HG02763 (cell line): ENCODE measurements around the gene LPCAT1.

ENCODE experiments used
- ATAC-seq: cut with Tn5 transposase; IDR thresholded peaks from one replicate; pipeline ENCODE4 v1.9.1; 2021; ENCODE audit warnings: mild to moderate bottlenecking, moderate library complexity; ENCODE audit not compliant: unreplicated experiment

Gene LPCAT1

DNA sequence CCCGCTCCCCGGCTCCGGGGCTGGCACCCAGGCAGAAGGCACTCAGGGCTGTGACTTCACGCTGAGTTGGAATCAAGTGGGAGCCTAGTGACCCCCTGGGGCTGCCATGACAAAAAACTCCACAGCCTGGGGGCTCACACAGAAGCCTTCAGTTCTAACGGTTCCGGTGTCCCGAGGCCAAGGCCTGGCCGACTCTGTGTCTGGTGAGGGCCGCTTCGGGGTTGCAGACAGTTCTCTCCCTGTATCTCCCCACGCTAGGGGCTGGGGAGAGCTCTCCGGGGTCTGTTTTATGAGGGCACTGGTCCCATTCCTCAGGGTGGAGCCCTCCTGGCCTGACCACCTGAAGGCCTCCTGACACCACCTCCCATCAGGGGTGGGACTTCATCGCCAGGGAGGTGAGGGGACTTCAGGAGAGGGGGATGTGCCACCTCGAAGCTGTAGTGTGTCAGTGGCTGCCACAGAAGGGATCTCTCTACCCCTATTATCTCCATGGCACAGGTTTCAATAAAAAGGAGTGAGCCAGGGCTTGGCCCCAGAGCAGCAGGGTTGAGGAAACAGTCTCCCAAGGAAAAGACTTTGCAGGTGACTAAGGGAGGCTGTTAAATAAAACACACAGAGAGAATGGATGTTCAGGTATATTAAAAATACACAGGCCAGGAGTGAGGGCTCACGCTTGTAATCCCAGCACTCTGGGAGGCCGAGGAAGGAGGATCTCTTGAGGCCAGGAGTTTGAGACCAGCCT lies 77.0 kb downstream of the LPCAT1 start:
- ATAC-seq: no peak

DNA sequence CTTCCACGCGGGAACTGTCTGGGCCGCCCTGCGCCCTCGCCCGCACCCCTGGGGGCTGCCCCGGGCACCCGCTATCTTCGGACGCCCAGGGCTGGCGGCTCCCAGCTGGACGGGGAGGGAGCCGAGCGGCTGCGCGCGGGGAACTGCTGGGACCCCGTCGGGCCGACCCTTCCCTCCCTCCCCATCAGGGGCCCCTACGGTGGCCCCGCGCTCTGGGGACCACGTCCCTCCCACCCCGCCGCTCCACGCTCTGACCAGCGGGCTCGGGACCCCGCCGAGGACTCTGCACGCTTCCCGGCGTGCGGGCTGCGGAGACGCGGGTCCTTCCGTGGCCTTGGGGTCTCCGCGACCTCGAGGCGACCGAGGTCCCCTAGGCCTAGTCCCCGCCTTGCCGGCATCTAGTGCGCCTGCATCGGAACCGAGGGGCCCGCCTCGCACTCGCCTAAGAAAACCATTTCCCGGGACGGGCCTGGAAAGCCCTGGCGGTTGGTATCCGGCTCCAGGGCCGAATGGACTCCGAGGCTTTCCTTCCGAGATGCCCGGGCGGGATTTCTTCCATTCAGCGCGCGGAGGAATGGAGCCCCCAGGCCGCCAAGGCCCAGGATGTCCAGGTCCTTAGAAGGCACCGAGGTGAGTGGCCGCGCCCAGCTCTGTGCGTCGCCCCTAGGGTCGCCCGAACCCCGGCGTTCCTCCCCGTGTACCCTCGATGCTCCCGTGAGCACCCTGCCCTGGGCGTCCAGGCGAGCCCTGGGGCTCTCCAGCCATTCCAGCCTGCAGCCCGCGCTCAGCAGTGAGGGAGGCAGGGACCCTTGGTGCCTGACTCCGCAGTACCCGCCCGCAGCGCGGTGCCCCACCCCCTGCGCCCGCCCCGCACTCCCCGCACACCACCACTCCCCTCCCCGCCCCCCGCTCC lies 77.8 kb downstream of the LPCAT1 start:
- no peak for ATAC-seq

DNA sequence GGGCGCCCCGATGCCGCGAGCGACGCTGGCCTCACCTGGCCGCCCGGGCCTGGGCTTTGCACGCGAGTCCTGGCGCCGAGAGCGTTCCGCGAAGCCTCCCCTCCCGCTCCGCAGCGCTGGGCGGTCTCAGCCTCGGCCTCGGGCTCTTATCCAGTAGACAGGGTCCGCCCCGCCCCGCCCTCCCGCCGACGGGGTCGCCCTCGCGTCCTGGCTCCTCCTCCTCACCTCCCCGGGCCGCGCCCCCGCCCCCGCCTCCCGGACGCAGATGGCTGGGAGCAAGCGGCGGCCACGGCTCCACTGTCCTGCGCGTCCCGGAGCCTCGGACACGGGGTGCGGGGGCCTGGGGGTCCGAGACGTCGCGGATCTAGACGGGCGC lies 78.5 kb downstream of the LPCAT1 start, which contains the start of gene SLC6A3:
Gene SLC6A3 (minus strand): TSS at position 128 of the 376 bp plus-strand sequence. CDS start 2,243 bp downstream, outside the sequence.
- no peak for ATAC-seq

DNA sequence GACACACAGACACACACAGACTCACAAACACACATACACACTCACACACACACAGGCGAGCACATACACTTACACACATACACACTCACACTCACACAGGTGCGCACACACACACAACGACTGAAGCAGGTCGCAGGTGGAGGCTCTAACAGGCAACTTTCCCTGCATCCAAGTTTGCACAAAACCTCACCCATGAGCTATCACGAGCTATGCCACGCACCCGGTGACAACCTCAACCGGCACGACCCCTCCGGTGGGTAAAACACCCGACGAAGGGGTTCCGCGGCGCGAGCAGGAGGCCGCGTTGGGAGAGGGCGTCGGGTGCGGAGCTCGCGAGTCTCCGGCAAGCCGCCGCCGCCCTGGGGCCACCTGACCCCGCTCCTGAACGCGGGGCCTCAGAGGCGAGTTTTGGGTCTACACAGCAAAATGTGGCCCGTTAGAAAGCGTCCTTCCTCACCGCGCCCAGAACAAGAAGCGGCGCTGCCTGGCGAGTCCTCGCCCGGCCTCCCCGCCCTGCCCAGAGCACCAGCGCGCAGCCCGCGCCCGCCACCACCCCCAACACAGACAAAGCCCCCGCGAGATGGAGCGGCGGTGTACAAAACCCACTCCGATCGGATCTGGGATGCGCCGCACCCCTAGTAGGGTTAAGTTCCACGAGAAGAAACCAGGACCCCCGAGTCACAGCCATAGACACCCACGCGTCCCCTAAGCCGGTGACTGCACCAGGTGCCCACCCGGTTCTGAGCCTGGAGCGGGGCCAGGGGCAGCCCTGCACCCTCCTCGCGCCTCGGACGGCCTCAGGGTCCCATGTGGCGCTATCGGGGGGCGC lies 79.2 kb downstream of the LPCAT1 start:
- ATAC-seq: no peak

DNA sequence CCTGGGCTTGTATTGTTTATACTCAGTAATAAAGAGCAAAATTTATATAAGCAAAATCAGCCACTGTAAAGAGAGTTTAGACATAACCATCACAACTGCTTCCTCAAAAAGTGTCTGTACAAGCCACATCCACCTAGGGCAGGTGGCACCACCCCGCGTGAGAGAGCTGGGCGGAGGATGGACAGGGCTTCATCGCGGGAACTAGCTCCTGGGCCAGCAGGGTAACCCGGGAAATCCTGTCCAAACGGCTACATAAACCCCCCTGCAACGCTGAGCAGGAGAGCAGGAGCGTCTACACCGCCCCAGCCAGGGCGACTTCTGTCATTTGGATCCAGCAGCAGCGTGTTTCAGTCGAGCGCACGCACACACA lies 79.8 kb downstream of the LPCAT1 start:
- ATAC-seq: no peak

DNA sequence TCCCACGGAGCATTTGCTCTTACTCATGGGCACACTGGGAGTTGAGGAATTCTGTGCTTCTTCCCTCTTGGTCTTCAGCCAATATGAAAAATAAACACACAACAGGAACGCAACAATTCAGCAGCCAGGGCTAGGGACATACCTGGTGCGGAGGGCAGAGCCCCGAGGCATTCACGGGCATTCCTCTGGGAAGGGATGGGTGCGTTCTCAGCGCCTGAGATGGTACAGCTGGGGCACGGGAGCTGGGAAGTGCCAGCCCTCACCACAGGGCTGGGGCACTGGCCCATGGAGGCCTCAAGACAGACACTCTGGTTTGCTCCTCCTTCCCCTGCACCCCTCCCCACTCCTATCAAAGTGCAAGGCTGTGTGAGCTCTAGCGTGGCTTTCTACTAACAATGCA lies 80.6 kb downstream of the LPCAT1 start:
- ATAC-seq: no peak

DNA sequence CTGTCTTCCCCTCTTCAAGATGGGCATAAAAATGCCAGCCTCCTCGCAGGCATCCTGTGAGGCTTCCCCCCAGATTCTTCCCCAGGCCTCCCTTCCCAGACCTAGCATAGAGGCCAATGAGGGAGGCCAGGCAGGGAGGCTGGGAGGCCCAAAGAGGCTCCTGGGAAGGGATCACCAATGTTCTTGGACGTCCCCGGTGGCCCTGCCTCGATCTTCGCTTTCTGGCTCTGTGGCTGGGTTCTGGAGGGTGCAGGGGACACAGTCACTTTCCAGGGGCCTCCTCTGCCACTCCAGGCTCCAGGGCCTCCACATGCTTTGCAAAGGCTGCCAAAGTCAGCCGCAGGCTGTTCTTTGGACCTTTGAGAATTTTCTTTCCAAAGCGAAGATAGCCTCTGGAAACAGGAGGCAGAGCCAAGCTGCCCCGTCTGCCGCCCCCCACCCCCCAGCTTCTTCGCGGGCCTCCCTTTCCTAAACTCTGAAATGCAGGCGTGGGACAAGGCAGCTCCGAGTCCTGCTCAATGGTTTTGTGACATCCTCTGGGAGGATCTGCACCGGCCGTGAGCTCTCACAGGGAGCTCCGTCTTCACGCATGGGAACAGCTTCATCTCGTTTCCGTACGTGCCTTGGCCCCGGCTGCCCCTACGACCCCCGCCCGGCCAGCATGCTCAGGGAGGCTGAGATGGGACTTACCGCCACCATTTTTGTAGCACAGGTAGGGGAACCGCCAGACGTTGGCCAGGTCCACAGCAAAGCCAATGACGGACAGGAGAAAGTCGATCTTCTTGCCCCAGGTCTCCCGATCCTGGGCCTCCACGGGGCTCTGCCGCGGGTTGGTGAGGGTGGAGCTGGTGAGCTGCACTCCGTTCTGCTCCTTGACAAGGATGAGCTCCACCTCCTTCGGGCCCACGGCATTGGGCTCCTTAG lies 81.3 kb downstream of the LPCAT1 start:
- no peak for ATAC-seq

DNA sequence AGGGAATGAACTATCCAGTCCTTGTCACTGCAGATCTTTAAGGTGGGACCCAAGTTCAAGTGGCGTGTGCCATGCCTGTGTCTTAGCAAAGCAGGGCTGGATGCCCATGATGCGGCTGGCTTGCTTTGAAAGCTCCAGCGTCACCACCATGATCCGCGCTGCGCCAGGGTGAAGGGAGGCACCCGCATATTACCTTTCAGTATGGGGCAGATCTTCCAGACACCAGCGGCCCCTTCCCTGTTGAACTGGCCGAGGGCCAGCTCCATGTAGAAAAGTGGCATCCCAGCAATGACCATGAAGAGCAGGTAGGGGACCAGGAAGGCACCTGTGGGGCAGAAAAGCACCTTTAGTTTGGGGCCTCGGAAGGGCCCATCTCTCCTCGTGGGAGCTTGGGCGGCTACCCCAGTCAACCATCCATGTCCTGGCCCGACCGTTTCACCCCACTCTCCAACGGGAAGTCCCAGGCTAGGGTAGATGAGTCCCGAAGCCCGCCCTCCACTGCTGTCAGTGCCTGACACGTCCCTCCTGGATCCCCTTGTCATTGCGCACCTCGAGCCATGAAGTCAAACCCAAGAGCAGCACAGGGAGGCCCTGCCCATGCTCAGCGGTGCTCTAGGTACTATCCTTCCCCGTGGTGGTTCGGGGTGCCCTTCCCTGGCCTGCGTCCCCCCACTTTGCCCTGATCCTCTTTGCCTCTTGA lies 82.4 kb downstream of the LPCAT1 start:
- no peak for ATAC-seq

DNA sequence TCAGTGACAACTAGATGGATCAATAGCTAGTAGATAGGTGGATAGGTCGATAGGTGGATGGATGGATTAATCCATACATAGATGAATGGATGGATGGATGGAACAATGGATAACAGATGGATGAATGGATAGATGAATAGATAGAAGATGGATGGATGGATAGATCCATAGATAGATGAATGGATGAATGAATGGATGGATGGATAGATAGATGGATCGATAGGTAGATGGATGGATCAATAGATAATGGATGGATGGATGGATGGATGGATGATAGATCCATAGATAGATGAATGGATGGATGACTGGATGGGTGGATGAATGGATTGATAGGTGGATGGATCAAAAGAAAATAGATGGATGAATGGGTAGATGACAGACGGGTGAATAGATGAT lies 83.7 kb downstream of the LPCAT1 start:
- ATAC-seq: no peak

DNA sequence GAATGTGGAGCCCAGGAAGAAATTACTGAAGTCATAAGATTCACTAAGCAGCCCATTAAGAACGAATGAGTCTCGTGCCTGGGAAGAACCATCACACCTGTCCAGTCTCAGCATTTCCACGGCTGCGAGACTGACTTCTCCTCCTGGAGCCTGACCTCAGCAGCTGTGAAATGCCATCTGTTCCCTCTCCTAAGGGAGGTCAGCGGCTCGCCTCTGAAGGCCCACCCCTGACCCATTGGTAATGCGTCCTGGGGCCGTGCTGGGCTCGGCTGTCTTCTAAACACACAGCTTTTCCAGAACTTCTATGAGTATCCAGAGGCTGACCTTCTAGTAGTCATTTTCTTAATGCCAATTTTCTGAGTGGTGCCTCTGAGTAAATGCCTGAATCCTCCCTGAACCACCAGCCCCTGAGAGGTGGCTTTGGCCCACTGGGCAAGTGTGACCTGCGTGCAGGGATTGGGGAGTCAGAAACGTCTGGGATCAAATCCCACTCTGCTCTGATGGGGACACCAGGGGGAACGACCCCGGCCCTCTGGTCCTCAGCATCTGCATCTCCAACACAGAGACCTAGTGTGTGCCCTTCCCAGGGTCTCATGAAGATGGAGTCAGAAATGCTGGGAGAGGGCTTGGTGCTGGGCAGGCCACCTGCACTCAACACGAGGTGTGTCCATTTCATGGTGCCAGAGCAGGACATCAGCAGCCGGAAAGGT lies 84.2 kb downstream of the LPCAT1 start:
- no peak for ATAC-seq

DNA sequence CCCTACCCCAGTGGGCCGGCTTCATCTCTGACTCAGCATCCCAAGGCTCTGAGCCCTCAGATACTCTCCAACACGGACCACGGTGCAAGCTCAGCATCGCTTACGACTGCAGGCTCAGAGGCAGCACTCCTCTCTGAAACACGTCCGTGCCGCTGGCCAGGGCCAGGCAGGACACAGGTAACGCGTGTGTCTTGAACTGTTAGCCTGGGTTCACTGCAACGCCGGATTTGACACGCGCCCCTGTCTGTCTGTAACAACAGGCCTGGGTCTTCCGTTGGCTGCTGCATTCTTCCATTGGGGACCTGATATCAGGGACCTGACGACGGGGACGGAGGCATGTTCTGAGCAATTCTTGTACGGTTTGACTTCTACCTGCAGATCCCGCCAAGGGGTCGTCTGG lies 84.9 kb downstream of the LPCAT1 start:
- no peak for ATAC-seq

DNA sequence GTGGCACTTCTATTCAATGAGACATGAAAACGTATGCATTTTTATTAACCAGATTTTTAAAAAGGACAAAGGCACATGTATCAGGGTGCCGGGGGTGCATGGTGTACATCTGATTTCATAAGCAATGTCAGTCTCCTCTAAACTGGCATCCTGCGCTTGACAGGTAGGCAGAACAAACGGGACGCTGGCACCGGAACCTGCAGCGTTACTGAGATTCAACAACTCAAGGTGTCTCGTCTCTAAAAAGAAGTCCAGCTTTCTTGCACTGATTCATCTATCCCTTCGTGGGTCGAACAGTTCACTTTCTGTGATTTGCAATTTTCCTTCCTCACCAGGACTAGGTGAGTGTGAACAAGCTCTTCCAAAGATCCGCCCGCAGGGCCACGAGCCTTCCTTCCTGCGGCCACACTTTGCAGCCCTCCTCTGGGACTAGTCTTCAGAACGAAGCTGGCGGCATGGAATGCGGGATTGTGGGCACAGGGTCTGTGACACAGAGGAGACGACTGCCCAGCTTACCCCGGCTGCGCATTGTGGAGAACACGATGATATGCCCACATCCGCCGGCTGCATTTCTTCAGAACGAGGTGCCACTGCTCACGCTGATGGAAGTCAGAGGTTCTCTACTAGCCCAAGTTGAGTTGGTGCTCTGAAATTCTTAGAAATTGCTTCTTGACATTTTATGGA lies 85.7 kb downstream of the LPCAT1 start:
- no peak for ATAC-seq

DNA sequence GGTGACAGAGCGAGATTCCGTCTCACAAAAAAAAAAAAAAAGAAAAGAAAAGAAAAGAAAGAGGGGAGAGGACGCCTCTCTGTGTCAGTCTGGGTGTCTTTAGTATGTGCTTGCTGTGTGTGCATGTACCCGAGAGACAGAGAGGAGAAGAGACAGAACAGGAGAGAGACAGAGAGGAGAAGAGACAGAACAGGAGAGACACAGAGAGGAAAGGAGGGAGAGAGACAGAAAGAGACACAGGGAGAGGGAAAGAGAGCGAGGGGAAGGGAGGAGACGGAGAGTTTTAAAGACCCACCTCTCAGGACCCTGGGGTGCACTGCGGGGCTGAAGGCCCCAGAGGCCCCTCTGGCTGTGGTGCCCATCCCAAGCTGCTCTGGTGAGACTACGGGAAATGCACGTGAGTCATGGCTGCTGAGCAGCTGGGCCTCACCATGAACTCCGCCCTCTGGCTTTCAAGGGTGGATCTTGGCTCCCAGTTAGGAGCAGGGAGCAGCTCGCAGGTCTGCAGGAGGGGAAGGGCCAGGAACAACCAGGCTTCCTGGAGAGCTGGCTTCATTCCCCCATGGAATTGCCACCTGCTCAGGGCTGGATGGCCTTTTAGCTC lies 86.4 kb downstream of the LPCAT1 start:
- ATAC-seq: no peak

DNA sequence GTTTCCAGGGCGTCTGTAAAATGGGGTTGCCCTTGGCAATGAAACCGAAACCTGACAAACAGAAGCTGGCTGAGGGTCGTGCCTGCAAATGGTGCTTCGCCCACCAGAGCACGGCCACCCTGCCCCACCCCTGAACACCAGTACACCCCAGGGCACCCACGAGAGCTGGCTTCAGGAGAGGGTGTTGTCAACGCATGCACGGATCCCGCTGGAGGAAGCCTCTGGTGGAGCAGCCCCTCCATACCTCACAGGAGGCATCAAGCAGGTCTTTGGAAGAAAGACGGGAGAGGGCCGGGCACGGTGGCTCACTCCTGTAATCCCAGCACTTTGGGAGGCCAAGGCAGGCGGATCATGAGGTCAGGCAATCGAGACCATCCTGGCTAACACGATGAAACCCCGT lies 87.1 kb downstream of the LPCAT1 start:
- no peak for ATAC-seq

DNA sequence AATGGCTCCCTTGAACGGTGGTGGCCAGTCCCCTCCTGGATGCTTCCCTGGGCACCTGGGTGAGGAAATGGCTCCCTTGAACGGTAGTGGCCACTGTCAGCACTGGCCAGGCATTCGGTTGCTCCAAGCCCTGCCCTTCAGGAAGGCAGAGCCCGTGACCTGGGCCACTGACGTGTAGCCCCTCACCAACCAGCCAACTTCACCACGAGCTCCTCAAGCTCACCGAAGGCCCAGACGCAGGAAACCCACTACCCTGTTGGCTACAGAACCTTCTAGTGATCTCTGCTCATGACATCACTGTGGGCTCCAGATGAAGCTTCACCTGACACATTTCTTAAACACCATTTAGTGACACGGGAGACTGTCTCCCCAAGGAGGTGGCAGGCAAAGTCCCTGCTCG lies 87.7 kb downstream of the LPCAT1 start:
- ATAC-seq: no peak

DNA sequence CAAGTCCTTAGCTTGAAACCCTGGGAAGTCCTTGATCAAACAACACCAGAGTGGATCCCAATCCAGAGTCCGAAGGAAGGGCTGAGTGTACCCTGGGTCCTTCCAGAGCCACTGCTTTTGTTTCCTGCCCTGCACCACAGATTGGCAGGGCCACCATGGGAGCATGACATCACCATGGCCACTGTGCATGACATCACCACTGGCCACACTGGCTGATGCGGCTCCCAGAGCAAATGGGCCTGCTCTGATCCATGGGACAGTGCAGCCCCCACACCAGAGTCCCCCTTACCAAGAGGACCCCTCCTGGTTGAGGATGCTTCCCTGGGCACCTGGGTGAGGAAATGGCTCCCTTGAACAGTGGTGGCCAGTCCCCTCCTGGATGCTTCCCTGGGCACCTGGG lies 88.4 kb downstream of the LPCAT1 start:
- no peak for ATAC-seq

DNA sequence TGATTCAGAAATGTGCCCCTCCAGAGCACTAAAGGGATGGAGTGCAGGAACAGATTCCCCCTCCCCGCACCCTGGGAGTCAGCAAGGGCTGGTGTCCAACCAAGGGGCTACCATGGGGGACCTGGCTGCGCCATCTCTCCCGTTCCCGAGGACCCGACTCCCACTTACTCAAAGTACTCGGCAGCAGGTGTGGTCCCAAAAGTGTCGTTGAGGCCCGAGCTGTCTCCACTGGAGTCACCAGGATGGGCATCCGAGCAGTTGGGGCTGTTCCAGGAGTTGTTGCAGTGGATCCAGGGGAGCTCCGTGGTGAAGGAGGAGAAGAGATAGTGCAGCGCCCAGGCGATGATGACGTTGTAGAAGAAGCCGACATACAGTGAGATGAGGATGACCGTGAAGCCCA lies 91.5 kb downstream of the LPCAT1 start:
- ATAC-seq: no peak

DNA sequence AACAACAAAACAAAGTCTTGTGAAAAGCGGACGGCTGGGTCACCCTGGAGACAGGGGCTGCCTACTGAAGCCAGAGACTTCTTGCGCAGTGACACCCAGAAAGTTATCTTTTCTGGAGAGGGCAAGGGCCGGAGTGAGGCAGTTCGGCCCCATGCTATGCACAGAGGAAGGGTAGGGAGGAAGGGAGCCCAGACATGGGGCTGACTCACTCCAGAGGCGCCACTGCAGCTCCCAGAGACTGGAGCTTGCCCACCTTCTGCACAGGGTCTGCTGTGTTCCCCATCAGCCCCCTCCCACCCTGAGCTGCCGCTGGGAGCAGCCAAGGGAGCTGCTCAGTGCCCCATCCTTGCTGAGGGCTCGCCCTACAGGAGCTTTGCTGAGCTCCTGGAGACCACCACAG lies 91.9 kb downstream of the LPCAT1 start:
- no peak for ATAC-seq
